Stimulated activated CD8-positive, alpha-beta memory T cell treated with anti-CD3 and anti-CD28 coated beads, Interleukin-12 subunit alpha, Interleukin-12 subunit beta, amount 100 ng/mL, for 24 hours (primary cell): ENCODE data around the gene UCMA.

Experiments
- DNase-seq: peaks from one replicate; pipeline ENCODE4 v3.0.0-alpha.2; 2020; ENCODE audit errors: extremely low read depth

Gene UCMA

GRCh38 chr10:13233358-13233757 lies 816 bp downstream of the UCMA start:
- no peak for DNase-seq

GRCh38 chr10:13231808-13232207 lies 2.4 kb downstream of the UCMA start:
- no peak for DNase-seq

- DNase-seq: no peak
Observed at GRCh38 chr10:13231190-13231589, 3.0 kb downstream of the UCMA start.

- no peak for DNase-seq
Observed at GRCh38 chr10:13227031-13227430, 7.1 kb downstream of the UCMA start.

GRCh38 chr10:13225601-13226000 lies 8.6 kb downstream of the UCMA start:
- no peak for DNase-seq

- DNase-seq: no peak
Observed at GRCh38 chr10:13224210-13224995, 9.8 kb downstream of the UCMA start.

- DNase-seq: no peak
Observed at GRCh38 chr10:13223241-13223640, 10.9 kb downstream of the UCMA start.

- DNase-seq: no peak
Observed at GRCh38 chr10:13222566-13222965, 11.6 kb downstream of the UCMA start.

- DNase-seq: no peak
Observed at GRCh38 chr10:13222151-13222550, 12.0 kb downstream of the UCMA start.

- DNase-seq: no peak
Observed at GRCh38 chr10:13221572-13221971, 12.6 kb downstream of the UCMA start.

GRCh38 chr10:13219685-13220670 lies 14.2 kb downstream of the UCMA start:
- no peak for DNase-seq

- no peak for DNase-seq
Observed at GRCh38 chr10:13218878-13219277, 15.3 kb downstream of the UCMA start.

- DNase-seq: no peak
Observed at GRCh38 chr10:13213163-13213562, 21.0 kb downstream of the UCMA start.

GRCh38 chr10:13206546-13207443 lies 27.4 kb downstream of the UCMA start:
- no peak for DNase-seq

- no peak for DNase-seq
Observed at GRCh38 chr10:13206091-13206490, 28.1 kb downstream of the UCMA start.

GRCh38 chr10:13201132-13201531 lies 33.0 kb downstream of the UCMA start:
- no peak for DNase-seq

- DNase-seq: no peak
Observed at GRCh38 chr10:13195016-13195415, 39.2 kb downstream of the UCMA start.

GRCh38 chr10:13193637-13194036 lies 40.5 kb downstream of the UCMA start:
- no peak for DNase-seq

GRCh38 chr10:13191362-13191761 lies 42.8 kb downstream of the UCMA start:
- no peak for DNase-seq

GRCh38 chr10:13190816-13191215 lies 43.4 kb downstream of the UCMA start:
- DNase-seq: no peak

GRCh38 chr10:13189961-13190360 lies 44.2 kb downstream of the UCMA start:
- no peak for DNase-seq

GRCh38 chr10:13188593-13188992 lies 45.6 kb downstream of the UCMA start:
- no peak for DNase-seq
